ENCODE measurements around the gene PRSS33. TPM values are rescaled to one million over a fixed set of nuclear protein-coding genes. Genes with fewer than 3 reads are reported as not detected.
A peak's percentile ranks its signal among the peaks of the same experiment; 100 is the strongest.

The PRSS33 gene
- total RNA-seq, 1 donor from 2014 or later, result 0.23 TPM

DNA sequence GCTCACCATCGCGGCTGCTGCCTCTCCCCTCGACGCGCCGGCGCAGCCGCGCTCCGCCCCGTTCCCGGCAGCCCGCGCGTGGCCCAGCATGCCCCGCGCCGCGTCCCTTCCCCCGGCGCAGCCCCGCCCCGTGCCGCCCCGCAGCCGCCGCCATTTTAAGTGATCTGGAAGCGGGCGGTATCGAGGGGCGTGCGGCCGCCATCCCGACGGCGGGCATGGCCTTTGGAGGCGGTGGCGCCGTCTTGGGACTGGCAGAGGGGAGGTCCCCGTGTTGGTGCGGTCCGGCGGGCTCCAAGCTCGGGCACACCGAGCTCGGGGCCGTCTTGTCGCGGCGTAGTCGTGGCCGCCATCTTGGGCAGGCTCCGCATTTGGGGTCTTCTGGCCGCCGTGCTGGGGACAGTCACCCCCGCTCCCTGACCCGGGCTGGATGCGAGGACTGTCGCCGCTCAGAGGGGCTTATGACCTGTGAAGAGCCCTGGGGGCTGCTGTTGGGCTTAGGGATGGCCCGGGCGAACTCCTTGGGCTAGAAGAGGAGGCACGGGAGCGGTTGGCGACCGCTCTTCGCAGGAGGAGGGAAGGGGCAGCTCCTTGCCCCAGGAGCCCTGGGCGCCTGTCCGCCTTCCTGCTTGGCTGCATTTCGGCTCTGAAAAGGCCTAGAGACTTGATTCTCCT lies 10.0 kb downstream of the PRSS33 start, which contains the start of gene ELOB:
TSS of gene ELOB (minus strand) at position 50 of the 672 bp plus-strand sequence. CDS start at position 9, 41 bp downstream.
- H3K4me1 Mint-ChIP-seq, result peaks cover 26% of the 10 kb centered on the region
- H3K36me3 Mint-ChIP-seq (ENCODE audit: low read depth), result peaks cover 7% of the 10 kb centered on the region
- TF ChIP-seq, protein P1, sequence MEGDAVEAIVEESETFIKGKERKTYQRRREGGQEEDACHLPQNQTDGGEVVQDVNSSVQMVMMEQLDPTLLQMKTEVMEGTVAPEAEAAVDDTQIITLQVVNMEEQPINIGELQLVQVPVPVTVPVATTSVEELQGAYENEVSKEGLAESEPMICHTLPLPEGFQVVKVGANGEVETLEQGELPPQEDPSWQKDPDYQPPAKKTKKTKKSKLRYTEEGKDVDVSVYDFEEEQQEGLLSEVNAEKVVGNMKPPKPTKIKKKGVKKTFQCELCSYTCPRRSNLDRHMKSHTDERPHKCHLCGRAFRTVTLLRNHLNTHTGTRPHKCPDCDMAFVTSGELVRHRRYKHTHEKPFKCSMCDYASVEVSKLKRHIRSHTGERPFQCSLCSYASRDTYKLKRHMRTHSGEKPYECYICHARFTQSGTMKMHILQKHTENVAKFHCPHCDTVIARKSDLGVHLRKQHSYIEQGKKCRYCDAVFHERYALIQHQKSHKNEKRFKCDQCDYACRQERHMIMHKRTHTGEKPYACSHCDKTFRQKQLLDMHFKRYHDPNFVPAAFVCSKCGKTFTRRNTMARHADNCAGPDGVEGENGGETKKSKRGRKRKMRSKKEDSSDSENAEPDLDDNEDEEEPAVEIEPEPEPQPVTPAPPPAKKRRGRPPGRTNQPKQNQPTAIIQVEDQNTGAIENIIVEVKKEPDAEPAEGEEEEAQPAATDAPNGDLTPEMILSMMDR (conservative IDR thresholded peaks at IDR 0.05), result no peak
- H3K27me3 Mint-ChIP-seq (ENCODE audit: low read depth), result peaks cover 9% of the 10 kb centered on the region
- H3K9me3 Mint-ChIP-seq, result no peaks in the 10 kb centered on the region
- peak within 1 kb of the TSS; percentile 96 for H3K4me3 Mint-ChIP-seq
- DNase-seq (ENCODE audit: low read depth, low spot score), result peak; percentile 78
- H3K27ac Mint-ChIP-seq (ENCODE audit: unreplicated experiment), result peak within 1 kb of the TSS; percentile 99

DNA sequence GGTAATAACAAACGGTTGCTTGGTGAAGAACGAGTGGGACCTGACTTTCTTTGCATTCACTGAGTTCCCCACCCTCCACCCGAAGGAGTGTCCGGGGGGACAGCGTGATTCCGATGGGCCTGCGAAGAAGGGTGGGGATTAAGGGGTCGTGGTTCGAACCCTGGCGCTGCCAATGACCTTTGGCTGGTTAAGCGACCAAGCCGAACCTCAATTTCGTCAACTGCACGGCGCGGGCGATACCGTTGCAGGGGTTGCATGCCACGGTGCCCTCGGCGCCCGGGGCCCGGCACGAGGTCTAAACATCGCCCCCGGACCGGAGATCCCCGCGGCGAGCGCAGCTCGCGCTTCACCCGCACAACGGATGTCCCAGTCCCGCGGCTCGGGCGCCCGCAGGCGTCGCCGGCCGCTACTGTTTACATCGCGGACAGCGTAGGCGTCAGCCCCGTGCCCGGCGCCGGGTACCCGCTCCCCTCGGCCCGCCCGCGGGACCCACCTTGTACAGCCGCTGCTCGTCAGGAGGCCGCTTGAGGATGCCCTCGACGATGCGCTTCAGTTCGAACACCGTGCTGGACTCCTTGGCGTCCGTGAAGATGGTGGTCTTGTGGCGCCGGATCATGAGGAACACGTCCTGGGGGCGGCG lies 10.7 kb downstream of the PRSS33 start:
- Mint-ChIP-seq H3K4me3 (peak overlapping the region; percentile 96), H3K27ac (ENCODE audit: unreplicated experiment) (peak overlapping the region; percentile 97), H3K9me3 (no peaks in the 10 kb centered on the region), H3K36me3 (ENCODE audit: low read depth) (peaks cover 9% of the 10 kb centered on the region), H3K27me3 (ENCODE audit: low read depth) (peaks cover 9% of the 10 kb centered on the region), H3K4me1 (peaks cover 26% of the 10 kb centered on the region)
- DNase-seq (ENCODE audit: low read depth, low spot score), result no peak
- TF ChIP-seq, protein P1 (conservative IDR thresholded peaks at IDR 0.05), result no peak

DNA sequence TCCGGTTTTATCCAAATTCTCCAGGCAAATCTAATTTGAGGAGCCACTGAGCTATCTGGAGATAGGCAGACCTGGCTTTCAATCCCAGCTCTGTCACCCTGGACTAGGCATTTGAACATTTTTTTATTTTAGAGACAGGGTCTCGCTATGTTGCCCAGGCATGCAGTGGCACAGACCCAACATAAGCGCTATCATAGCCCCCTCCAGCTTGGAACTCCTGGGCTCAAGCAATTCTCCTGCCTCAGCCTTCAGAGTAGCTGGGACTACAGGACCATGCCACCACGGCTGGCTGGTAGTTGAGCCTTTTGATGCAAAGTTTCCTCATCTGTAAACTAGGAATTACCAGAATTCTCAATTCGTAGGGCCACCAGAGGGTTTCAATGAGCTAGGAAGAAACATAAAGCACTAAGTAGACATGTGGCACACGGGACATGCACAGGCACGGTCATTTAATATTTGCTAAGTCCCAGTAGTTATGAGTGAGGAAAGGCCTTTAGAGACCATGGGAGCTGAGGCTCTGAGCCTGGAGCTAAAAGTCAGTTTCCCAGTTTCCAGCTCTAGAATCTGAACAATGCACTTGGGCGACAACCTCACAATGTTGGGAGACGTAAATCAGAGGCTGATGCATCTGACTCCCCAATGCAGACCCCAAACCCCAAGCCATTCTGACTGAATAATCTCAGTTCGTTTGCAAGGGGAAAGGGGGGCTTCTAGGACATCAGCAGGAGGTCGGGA lies 11.4 kb downstream of the PRSS33 start:
- Mint-ChIP-seq H3K9me3 (no peaks in the 10 kb centered on the region), H3K4me3 (peak overlapping the region; percentile 96), H3K27ac (ENCODE audit: unreplicated experiment) (peak overlapping the region; percentile 97), H3K36me3 (ENCODE audit: low read depth) (peaks cover 9% of the 10 kb centered on the region), H3K4me1 (peaks cover 26% of the 10 kb centered on the region), H3K27me3 (ENCODE audit: low read depth) (peaks cover 9% of the 10 kb centered on the region)
- TF ChIP-seq, protein P1 (conservative IDR thresholded peaks at IDR 0.05), result no peak
- DNase-seq (ENCODE audit: low read depth, low spot score), result no peak

DNA sequence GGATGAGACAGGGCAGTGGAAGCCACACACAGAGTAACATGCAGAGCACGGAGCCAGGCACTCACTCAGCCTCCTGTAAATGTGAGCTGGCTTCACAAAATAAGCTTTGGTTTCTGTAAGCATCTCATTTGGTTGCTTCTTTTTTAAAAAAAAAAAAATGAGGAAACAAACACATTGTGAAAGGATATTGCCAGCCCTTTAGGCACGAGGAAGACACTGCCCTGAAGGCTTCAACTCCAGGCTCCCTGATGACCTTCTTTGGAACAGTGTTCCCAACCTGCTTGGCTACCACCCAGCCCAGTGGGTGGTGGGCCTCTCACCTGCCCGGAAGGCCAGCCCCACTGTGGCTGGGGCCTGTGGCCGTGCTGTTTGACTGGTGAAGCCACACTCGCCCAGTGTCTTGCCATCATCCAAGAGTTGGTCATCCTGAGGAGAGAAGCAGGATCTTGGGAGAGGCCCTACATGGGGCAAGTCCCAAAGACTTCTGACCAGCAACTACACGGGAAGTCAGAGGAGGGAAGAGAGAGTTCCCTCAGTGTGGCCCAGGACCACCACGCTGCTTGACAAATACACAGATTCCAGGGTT lies 12.1 kb downstream of the PRSS33 start:
- DNase-seq (ENCODE audit: low read depth, low spot score), result no peak
- TF ChIP-seq, protein P1 (conservative IDR thresholded peaks at IDR 0.05), result no peak
- H3K36me3 Mint-ChIP-seq (ENCODE audit: low read depth), result peaks cover 9% of the 10 kb centered on the region
- H3K9me3 Mint-ChIP-seq, result no peaks in the 10 kb centered on the region
- peaks cover 9% of the 10 kb centered on the region for H3K27me3 Mint-ChIP-seq (ENCODE audit: low read depth)
- H3K4me1 Mint-ChIP-seq, result peaks cover 26% of the 10 kb centered on the region
- H3K4me3 Mint-ChIP-seq, result peak overlapping the region; percentile 96
- peak overlapping the region; percentile 75 for H3K27ac Mint-ChIP-seq (ENCODE audit: unreplicated experiment)

DNA sequence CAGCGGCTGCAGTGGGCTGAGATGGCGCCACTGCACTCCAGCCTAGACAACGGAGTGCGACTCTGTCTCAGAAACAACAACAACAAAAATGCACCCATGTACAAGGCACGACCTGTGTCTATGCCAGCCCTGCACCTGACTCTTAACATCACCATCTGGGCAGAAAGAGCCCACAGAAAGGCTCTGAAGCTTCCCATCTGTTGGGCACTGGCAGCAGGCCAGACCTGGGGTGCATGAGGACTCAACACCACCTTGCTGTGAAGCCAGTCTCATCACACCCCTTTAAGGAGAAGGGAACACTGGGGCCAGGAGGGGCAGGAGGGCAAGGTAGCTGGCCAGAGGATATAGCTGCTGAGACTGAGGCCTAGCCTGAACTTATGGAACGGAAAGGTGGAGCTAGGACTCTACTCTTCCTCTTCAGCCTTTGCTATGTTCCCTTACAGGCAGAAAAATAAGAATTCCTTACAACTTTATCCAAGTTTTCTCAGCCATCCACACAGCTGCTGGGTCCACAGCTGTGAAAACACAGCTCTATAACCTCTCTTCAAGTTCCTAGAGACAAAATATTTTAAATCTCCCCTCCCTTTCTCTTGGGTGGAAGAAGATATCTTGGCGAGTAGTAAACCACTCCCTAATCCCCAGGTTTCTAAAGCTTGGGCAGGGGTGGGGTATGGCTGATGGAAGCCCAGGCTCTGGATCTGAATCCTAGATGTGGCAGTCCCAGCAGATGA lies 13.0 kb downstream of the PRSS33 start:
- Mint-ChIP-seq H3K27me3 (ENCODE audit: low read depth) (peaks cover 14% of the 10 kb centered on the region), H3K9me3 (no peaks in the 10 kb centered on the region), H3K4me3 (peak overlapping the region; percentile 96), H3K4me1 (peaks cover 29% of the 10 kb centered on the region), H3K27ac (ENCODE audit: unreplicated experiment) (no peak overlapping the region), H3K36me3 (ENCODE audit: low read depth) (peaks cover 16% of the 10 kb centered on the region)
- DNase-seq (ENCODE audit: low read depth, low spot score), result no peak
- TF ChIP-seq, protein P1 (conservative IDR thresholded peaks at IDR 0.05), result no peak
